Breast epithelium (tissue), 3 donors: ENCODE results near the gene NEK8.

Experiments
- CTCF ChIP-seq, 3 donors: fragments of 450-650 bp; IDR thresholded peaks; one replicate each; pipeline ENCODE4 v1.5.1; 2016 to 2017; ENCODE audit warnings: antibody characterized with exemption in 3 of 3, mild to moderate bottlenecking in 3 of 3, moderate library complexity in 3 of 3
- POLR2A ChIP-seq: fragments of 450-650 bp; IDR thresholded peaks from one replicate; pipeline ENCODE4 v1.6.1; 2016; ENCODE audit warnings: antibody characterized with exemption, mild to moderate bottlenecking, moderate library complexity
- POLR2AphosphoS5 ChIP-seq, 3 donors: sonication (generic); formaldehyde crosslinking; IDR thresholded peaks; one replicate each; pipeline ENCODE4 v1.6.1; 2017; ENCODE audit warnings: antibody characterized with exemption in 3 of 3

GRCh38 chr17:28751600-28752366 is 23.2 kb downstream of the NEK8 start:
- TF ChIP-seq POLR2A (no peak), CTCF (IDR thresholded peaks at IDR 0.05) (no peak), POLR2AphosphoS5 (IDR thresholded peaks at IDR 0.05) (no peak)
